ENCODE data around the gene CD93. TPM values are rescaled to one million over a fixed set of nuclear protein-coding genes. Genes with fewer than 3 reads are reported as not detected.

Gene CD93
- total RNA-seq, 1 donor from 2014 or later = 20.8 TPM

- DNase-seq (ENCODE audit: low read depth in 2 of 2) = no peak
Measured at GRCh38 chr20:23099791-23100719, 13.9 kb upstream of the CD93 start.

- no peak for DNase-seq (ENCODE audit: low read depth in 2 of 2)
Measured at GRCh38 chr20:23097636-23098580, 11.8 kb upstream of the CD93 start.

- peak in 1 of 2 donors; percentile 35 for DNase-seq (ENCODE audit: low read depth in 2 of 2)
Measured at GRCh38 chr20:23096986-23097520, 10.9 kb upstream of the CD93 start.

GRCh38 chr20:23096097-23096496 is 10.0 kb upstream of the CD93 start:
- no peak for DNase-seq (ENCODE audit: low read depth in 2 of 2)

- no peak for DNase-seq (ENCODE audit: low read depth in 2 of 2)
Measured at GRCh38 chr20:23095499-23095898, 9.4 kb upstream of the CD93 start.

- DNase-seq (ENCODE audit: low read depth in 2 of 2) = peak in 1 of 2 donors; percentile 68
Measured at GRCh38 chr20:23094927-23095326, 8.8 kb upstream of the CD93 start.

GRCh38 chr20:23094213-23094896 is 8.2 kb upstream of the CD93 start:
- no peak for DNase-seq (ENCODE audit: low read depth in 2 of 2)

GRCh38 chr20:23093613-23094012 is 7.5 kb upstream of the CD93 start:
- DNase-seq (ENCODE audit: low read depth in 2 of 2) = no peak

GRCh38 chr20:23092861-23093495 is 6.9 kb upstream of the CD93 start:
- no peak for DNase-seq (ENCODE audit: low read depth in 2 of 2)

GRCh38 chr20:23092384-23092756 is 6.2 kb upstream of the CD93 start:
- DNase-seq (ENCODE audit: low read depth in 2 of 2) = peak; percentile 70 to 77

- DNase-seq (ENCODE audit: low read depth in 2 of 2) = peak; percentile 53 to 56
Measured at GRCh38 chr20:23091721-23092383, 5.7 kb upstream of the CD93 start.

- peak; percentile 38 to 43 for DNase-seq (ENCODE audit: low read depth in 2 of 2)
Measured at GRCh38 chr20:23090878-23091277, 4.8 kb upstream of the CD93 start.

GRCh38 chr20:23090147-23090546 is 4.0 kb upstream of the CD93 start:
- DNase-seq (ENCODE audit: low read depth in 2 of 2) = no peak

GRCh38 chr20:23088866-23089265 is 2.7 kb upstream of the CD93 start:
- DNase-seq (ENCODE audit: low read depth in 2 of 2) = no peak

- no peak for DNase-seq (ENCODE audit: low read depth in 2 of 2)
Measured at GRCh38 chr20:23087587-23088251, 1.6 kb upstream of the CD93 start.

- peak; percentile 74 to 95 for DNase-seq (ENCODE audit: low read depth in 2 of 2)
Measured at GRCh38 chr20:23086931-23087411, 847 bp upstream of the CD93 start.

- DNase-seq (ENCODE audit: low read depth in 2 of 2) = peak in 1 of 2 donors; percentile 64
Measured at GRCh38 chr20:23085436-23086055, 578 bp downstream of the CD93 start.

- peak; percentile 78 to 80 for DNase-seq (ENCODE audit: low read depth in 2 of 2)
Measured at GRCh38 chr20:23084845-23085365, 1.2 kb downstream of the CD93 start.

All from lung microvascular endothelial cell (primary cell).